K562 (cell line): Measurements from ENCODE around the gene SDHC. TPM values are rescaled to one million over a fixed set of nuclear protein-coding genes. Genes with fewer than 3 reads are reported as not detected.

Source experiments
- JUND ChIP-seq, 2 experiments: IDR thresholded peaks; 2 replicates in 1 of 2; 3 replicates in 1 of 2; pipeline ENCODE4 v1.6.1; 2011; ENCODE audit warnings: borderline replicate concordance in 2 of 2, low read depth in 2 of 2, low read length in 2 of 2, improper control_type of control experiment in 1 of 2, missing biosample characterization in 1 of 2, missing genetic modification characterization in 1 of 2, missing genetic modification reagents in 1 of 2
- MCM3 ChIP-seq: fragments of 450-650 bp; IDR thresholded peaks from 2 replicates; pipeline ENCODE4 v1.6.1; 2016
- POLR3A ChIP-seq: IDR thresholded peaks from 2 replicates; pipeline ENCODE4 v1.6.1; 2011; ENCODE audit warnings: borderline replicate concordance, mild to moderate bottlenecking, moderate library complexity; ENCODE audit not compliant: insufficient read length, insufficient read depth; ENCODE audit errors: extremely low read depth
- RAD21 ChIP-seq, 2 experiments: fragments of 250-450 bp in 1 of 2; fragments of 450-650 bp in 1 of 2; sonication (Bioruptor Pico) in 1 of 2; formaldehyde crosslinking in 1 of 2; IDR thresholded peaks in 1 of 2; conservative IDR thresholded peaks in 1 of 2; 2 replicates each; pipeline versions ENCODE4 v1.4.0 to v1.8.0; 2020 to 2022; ENCODE audit warnings: mild to moderate bottlenecking in 2 of 2, moderate library complexity in 1 of 2
- SMC3 ChIP-seq: conservative IDR thresholded peaks from 2 replicates; pipeline ENCODE4 v1.6.1; 2011; ENCODE audit warnings: low read depth, low read length, improper control_type of control experiment; ENCODE audit not compliant: insufficient read depth
- polyA plus RNA-seq, 8 experiments: library from polyadenylated mRNA; depleted of rRNA in 4 of 8; stranded (reverse) in 5 of 8; unstranded in 3 of 8; fragments of >200 nt; fragmentation: Nextera tagmentation in 2 of 8; fragmentation: Illumina TruSeq in 1 of 8; extraction: Ambion mirVana in 2 of 8; extraction: Trizol in 1 of 8; gene quantifications; 2 replicates each; pipeline versions ENCODE4 v1.2.1 to v1.2.3, GENCODE V29; 2011 to 2014; ENCODE audit warnings: inconsistent platforms in 1 of 8, missing spikeins in 1 of 8
- total RNA-seq, 7 experiments: library from RNA; depleted of rRNA in 6 of 7; stranded (reverse); fragments of >200 nt in 6 of 7; fragmentation: Illumina TruSeq in 2 of 7; extraction: Trizol in 2 of 7; gene quantifications; 2 replicates each; pipeline versions ENCODE4 v1.2.1 to v1.2.3, GENCODE V29; 2011 to 2021; ENCODE audit warnings: low replicate concordance in 1 of 7
- TF ChIP-seq, protein P1 (sequence below), 3 experiments: IDR thresholded peaks in 2 of 3; conservative IDR thresholded peaks in 1 of 3; 2 replicates each; pipeline ENCODE4 v1.5.1; 2011 to 2012; ENCODE audit warnings: low read length in 3 of 3, mild to moderate bottlenecking in 3 of 3, control low read depth in 2 of 3, improper control_type of control experiment in 1 of 3, inconsistent platforms in 1 of 3, low read depth in 1 of 3, mixed read lengths in 1 of 3, moderate library complexity in 1 of 3; ENCODE audit not compliant: insufficient read depth in 2 of 3
- TF ChIP-seq, protein P2 (sequence below): fragments of 450-650 bp; formaldehyde crosslinking; IDR thresholded peaks from 2 replicates; pipeline ENCODE4 v1.4.0; 2020; ENCODE audit warnings: mild to moderate bottlenecking, moderate library complexity

Gene SDHC
- total and polyA plus RNA-seq, 9 of the 15 experiments (the other 6 are each of a cell fraction or from before 2014, with no cell fraction given): 7.7 to 309 (median 174) TPM

DNA sequence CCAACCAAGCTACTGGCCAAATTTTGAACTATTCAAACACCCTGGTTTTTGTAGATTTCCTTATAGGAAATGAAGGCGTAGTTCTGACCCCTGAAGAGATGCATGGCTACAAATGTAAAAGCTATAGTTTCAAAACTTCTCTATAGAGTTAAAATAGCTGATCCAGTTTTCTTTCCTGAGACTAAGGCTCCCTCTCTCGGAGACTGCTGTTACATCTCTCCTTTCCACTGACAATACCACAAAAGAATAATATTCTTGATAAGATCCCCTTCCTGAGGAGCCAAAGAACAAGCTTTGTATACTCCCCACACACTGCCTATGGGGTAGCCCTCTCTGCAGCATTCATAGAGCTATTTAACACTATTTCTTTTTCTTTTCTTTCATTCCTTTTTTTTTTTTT lies 60.2 kb downstream of the SDHC start (continued):
- TF ChIP-seq, protein P1, sequence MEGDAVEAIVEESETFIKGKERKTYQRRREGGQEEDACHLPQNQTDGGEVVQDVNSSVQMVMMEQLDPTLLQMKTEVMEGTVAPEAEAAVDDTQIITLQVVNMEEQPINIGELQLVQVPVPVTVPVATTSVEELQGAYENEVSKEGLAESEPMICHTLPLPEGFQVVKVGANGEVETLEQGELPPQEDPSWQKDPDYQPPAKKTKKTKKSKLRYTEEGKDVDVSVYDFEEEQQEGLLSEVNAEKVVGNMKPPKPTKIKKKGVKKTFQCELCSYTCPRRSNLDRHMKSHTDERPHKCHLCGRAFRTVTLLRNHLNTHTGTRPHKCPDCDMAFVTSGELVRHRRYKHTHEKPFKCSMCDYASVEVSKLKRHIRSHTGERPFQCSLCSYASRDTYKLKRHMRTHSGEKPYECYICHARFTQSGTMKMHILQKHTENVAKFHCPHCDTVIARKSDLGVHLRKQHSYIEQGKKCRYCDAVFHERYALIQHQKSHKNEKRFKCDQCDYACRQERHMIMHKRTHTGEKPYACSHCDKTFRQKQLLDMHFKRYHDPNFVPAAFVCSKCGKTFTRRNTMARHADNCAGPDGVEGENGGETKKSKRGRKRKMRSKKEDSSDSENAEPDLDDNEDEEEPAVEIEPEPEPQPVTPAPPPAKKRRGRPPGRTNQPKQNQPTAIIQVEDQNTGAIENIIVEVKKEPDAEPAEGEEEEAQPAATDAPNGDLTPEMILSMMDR (IDR thresholded peaks at IDR 0.05 in 2 of 3, conservative IDR thresholded peaks at IDR 0.05 in 1 of 3; ENCODE audit: insufficient read depth in 2 of 3, low read depth in 1 of 3, low read length in 3 of 3): peak; percentile 47 to 84 (median 52); a peak in 5 of 6 replicates
- TF ChIP-seq, protein P2, sequence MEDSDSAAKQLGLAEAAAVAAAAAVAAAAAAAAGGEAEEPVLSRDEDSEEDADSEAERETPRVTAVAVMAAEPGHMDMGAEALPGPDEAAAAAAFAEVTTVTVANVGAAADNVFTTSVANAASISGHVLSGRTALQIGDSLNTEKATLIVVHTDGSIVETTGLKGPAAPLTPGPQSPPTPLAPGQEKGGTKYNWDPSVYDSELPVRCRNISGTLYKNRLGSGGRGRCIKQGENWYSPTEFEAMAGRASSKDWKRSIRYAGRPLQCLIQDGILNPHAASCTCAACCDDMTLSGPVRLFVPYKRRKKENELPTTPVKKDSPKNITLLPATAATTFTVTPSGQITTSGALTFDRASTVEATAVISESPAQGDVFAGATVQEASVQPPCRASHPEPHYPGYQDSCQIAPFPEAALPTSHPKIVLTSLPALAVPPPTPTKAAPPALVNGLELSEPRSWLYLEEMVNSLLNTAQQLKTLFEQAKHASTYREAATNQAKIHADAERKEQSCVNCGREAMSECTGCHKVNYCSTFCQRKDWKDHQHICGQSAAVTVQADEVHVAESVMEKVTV (CRISPR knock-in tag): peak; percentile 45
- TF ChIP-seq RAD21 (CRISPR knock-in tag; conservative IDR thresholded peaks at IDR 0.05 in 1 of 2, IDR thresholded peaks at IDR 0.05 in 1 of 2) (peak; percentile 67 to 80), JUND (IDR thresholded peaks at IDR 0.05; ENCODE audit: borderline replicate concordance, low read depth, low read length) (0 out of 2 replicates have a peak, but pooled peaks have one; percentile 24), JUND (tag; IDR thresholded peaks at IDR 0.05; ENCODE audit: borderline replicate concordance, low read depth, low read length) (no peak), MCM3 (no peak), SMC3 (peak; percentile 40; the same call in 1 of the 2 replicates), POLR3A (no peak)
